Astrocyte (in vitro differentiated cells and primary cell): Measurements from ENCODE around the gene COL6A1. TPM values are rescaled to one million over a fixed set of nuclear protein-coding genes. Genes with fewer than 3 reads are reported as not detected.

ENCODE experiments used
- DNase-seq: peaks from one replicate; pipeline ENCODE4 v3.0.0-alpha.2; 2010; ENCODE audit warnings: low read depth
- FAIRE-seq: peaks from 2 replicates; lab custom pipeline; 2011; peaks lifted over from hg19 to GRCh38; lab: Jason Lieb, UNC
- H2AFZ ChIP-seq: 2 replicates; pipeline ENCODE4 v1.6.0; 2012; ENCODE audit warnings: low read depth, low read length, inconsistent platforms
- H3K27ac ChIP-seq: 2 replicates; pipeline ENCODE4 v1.5.1; 2011; ENCODE audit warnings: low read depth, low read length, inconsistent platforms
- H3K27me3 ChIP-seq: 2 replicates; pipeline ENCODE4 v1.6.0; 2011; ENCODE audit warnings: low read length, inconsistent platforms; ENCODE audit not compliant: insufficient read depth
- H3K36me3 ChIP-seq: 2 replicates; pipeline ENCODE4 v1.5.1; 2011; ENCODE audit warnings: low read length, inconsistent platforms; ENCODE audit not compliant: insufficient read depth
- H3K4me1 ChIP-seq: 2 replicates; pipeline ENCODE4 v1.5.1; 2011; ENCODE audit warnings: low read length, inconsistent platforms; ENCODE audit not compliant: insufficient read depth
- H3K4me2 ChIP-seq: 2 replicates; pipeline ENCODE4 v1.6.0; 2012; ENCODE audit warnings: low read length, inconsistent platforms
- H3K4me3 ChIP-seq: 2 replicates; pipeline ENCODE4 v1.5.1; 2011; ENCODE audit warnings: low read depth, mild to moderate bottlenecking, low read length, inconsistent platforms; ENCODE audit not compliant: insufficient read depth
- H3K79me2 ChIP-seq: 2 replicates; pipeline ENCODE4 v1.6.0; 2012; ENCODE audit warnings: mild to moderate bottlenecking, low read length, inconsistent platforms; ENCODE audit not compliant: insufficient read depth
- H3K9ac ChIP-seq: 2 replicates; pipeline ENCODE4 v1.6.0; 2012; ENCODE audit warnings: mild to moderate bottlenecking, low read length, inconsistent platforms
- H3K9me3 ChIP-seq: 2 replicates; pipeline ENCODE4 v1.5.1; 2012; ENCODE audit warnings: low read depth, mild to moderate bottlenecking, low read length, inconsistent platforms; ENCODE audit not compliant: insufficient read depth
- H4K20me1 ChIP-seq: 2 replicates; pipeline ENCODE4 v1.6.0; 2012; ENCODE audit warnings: low read length, inconsistent platforms; ENCODE audit not compliant: insufficient read depth
- H3K27ac Mint-ChIP-seq: one replicate; pipeline ENCODE4 v1.8.0; 2021; ENCODE audit warnings: mild to moderate bottlenecking, mixed read lengths; ENCODE audit not compliant: unreplicated experiment
- H3K27me3 Mint-ChIP-seq: one replicate; pipeline ENCODE4 v1.8.0; 2021; ENCODE audit warnings: low read depth, mixed read lengths; ENCODE audit not compliant: unreplicated experiment
- H3K36me3 Mint-ChIP-seq: one replicate; pipeline ENCODE4 v1.8.0; 2021; ENCODE audit warnings: low read depth, mixed read lengths; ENCODE audit not compliant: unreplicated experiment
- H3K4me1 Mint-ChIP-seq: one replicate; pipeline ENCODE4 v1.8.0; 2021; ENCODE audit warnings: low read depth, mixed read lengths; ENCODE audit not compliant: unreplicated experiment
- H3K4me3 Mint-ChIP-seq: one replicate; pipeline ENCODE4 v1.8.0; 2021; ENCODE audit warnings: mild to moderate bottlenecking, moderate library complexity, mixed read lengths; ENCODE audit not compliant: unreplicated experiment
- H3K9me3 Mint-ChIP-seq: one replicate; pipeline ENCODE4 v1.8.0; 2021; ENCODE audit warnings: mild to moderate bottlenecking, mixed read lengths; ENCODE audit not compliant: unreplicated experiment
- EZH2 ChIP-seq: IDR thresholded peaks from 2 replicates; pipeline ENCODE4 v1.6.1; 2012; ENCODE audit warnings: mild to moderate bottlenecking, low read length, inconsistent platforms; ENCODE audit not compliant: insufficient read depth
- total RNA-seq: library from RNA; stranded (reverse); gene quantifications from 2 replicates; pipeline ENCODE4 v1.2.1, GENCODE V29; 2021
- TF ChIP-seq, protein P1 (sequence below): IDR thresholded peaks from 2 replicates; pipeline ENCODE4 v1.5.1; 2011; ENCODE audit warnings: low read depth, mild to moderate bottlenecking, inconsistent platforms, low read length, moderate library complexity; ENCODE audit not compliant: insufficient read depth

COL6A1 gene
- total RNA-seq, 1 donor from 2014 or later: 131 TPM

DNA sequence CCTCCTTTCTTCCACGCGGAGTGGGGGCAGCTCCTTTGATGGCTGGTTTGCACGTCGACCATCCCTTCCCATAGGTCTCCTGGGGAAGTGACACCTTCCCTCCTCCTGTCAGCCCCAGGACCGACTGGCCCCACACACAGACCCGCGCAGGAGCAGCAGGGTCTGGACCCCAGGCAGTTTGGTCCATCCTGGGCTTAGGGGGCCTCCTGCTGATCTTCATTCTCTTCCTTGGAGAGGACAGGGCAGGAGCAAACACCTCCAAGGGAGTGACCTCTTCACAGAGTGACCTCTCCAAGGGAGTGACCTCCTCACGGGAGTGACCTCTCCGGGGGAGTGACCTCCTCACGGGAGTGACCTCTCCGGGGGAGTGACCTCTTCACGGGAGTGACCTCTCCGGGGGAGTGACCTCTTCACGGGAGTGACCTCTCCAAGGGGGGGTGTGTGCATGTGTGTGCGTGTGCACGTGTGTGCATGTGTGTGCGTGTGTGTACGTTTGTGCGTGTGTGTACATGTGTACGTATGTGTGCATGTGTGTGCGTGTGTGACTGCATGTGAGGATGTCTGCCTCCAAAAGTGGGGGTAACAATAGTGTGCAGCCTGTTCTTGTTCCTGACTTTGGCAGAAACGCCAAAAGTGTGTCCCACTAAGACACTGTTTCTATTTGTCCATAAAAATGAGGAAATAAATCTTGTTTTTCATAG is 29.8 kb downstream of the COL6A1 start:
- H3K36me3 ChIP-seq: no peaks in the 10 kb centered on the region
- H3K4me3 Mint-ChIP-seq: no peak overlapping the region
- H4K20me1 ChIP-seq: no peaks in the 10 kb centered on the region
- no peaks in the 10 kb centered on the region for H3K9me3 ChIP-seq
- no peak overlapping the region for H3K4me3 ChIP-seq
- H3K79me2 ChIP-seq: no peaks in the 10 kb centered on the region
- peak overlapping the region; percentile 8 for H3K27ac Mint-ChIP-seq
- DNase-seq (no peak), FAIRE-seq (no peak)
- peaks cover 2% of the 10 kb centered on the region for H3K9me3 Mint-ChIP-seq
- H3K9ac ChIP-seq: no peak overlapping the region
- H3K4me2 ChIP-seq: no peak overlapping the region
- no peak overlapping the region for H2AFZ ChIP-seq
- H3K4me1 Mint-ChIP-seq: no peaks in the 10 kb centered on the region
- H3K36me3 Mint-ChIP-seq: no peaks in the 10 kb centered on the region
- no peak for TF ChIP-seq EZH2
- TF ChIP-seq, protein P1, sequence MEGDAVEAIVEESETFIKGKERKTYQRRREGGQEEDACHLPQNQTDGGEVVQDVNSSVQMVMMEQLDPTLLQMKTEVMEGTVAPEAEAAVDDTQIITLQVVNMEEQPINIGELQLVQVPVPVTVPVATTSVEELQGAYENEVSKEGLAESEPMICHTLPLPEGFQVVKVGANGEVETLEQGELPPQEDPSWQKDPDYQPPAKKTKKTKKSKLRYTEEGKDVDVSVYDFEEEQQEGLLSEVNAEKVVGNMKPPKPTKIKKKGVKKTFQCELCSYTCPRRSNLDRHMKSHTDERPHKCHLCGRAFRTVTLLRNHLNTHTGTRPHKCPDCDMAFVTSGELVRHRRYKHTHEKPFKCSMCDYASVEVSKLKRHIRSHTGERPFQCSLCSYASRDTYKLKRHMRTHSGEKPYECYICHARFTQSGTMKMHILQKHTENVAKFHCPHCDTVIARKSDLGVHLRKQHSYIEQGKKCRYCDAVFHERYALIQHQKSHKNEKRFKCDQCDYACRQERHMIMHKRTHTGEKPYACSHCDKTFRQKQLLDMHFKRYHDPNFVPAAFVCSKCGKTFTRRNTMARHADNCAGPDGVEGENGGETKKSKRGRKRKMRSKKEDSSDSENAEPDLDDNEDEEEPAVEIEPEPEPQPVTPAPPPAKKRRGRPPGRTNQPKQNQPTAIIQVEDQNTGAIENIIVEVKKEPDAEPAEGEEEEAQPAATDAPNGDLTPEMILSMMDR: no peak
- peaks cover 21% of the 10 kb centered on the region for H3K27me3 Mint-ChIP-seq
- H3K27ac ChIP-seq: no peak overlapping the region
- no peaks in the 10 kb centered on the region for H3K27me3 ChIP-seq
- no peaks in the 10 kb centered on the region for H3K4me1 ChIP-seq

DNA sequence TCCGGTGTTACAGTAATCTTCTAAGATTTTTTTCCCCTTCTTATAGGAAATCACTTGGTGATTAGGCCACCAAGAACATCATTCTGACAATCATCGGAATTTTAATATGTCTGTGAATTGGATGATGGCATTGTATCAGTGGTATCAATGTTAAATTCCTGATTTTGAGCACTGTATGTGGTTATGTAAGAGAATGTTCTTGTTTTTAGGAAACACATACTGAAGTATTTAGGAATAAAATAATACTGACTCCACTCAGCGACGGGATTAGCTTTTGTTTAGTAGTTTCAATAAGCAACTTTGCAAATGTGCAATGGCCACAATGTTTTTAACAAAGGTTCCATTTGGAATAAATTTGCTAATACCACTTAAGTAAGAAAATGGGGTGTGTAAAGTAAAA is 30.6 kb downstream of the COL6A1 start:
- no peaks in the 10 kb centered on the region for H3K27me3 ChIP-seq
- H4K20me1 ChIP-seq: no peaks in the 10 kb centered on the region
- DNase-seq (no peak), FAIRE-seq (no peak)
- H3K9me3 ChIP-seq: no peaks in the 10 kb centered on the region
- no peak overlapping the region for H3K4me2 ChIP-seq
- H3K79me2 ChIP-seq: no peaks in the 10 kb centered on the region
- H3K36me3 ChIP-seq: no peaks in the 10 kb centered on the region
- Mint-ChIP-seq H3K4me3 (no peak overlapping the region), H3K27ac (no peak overlapping the region), H3K9me3 (peaks cover 2% of the 10 kb centered on the region), H3K27me3 (peaks cover 21% of the 10 kb centered on the region), H3K36me3 (no peaks in the 10 kb centered on the region), H3K4me1 (no peaks in the 10 kb centered on the region)
- TF ChIP-seq, protein P1: no peak
- no peak for TF ChIP-seq EZH2
- no peaks in the 10 kb centered on the region for H3K4me1 ChIP-seq
- H3K27ac ChIP-seq: no peak overlapping the region
- no peak overlapping the region for H2AFZ ChIP-seq
- no peak overlapping the region for H3K4me3 ChIP-seq
- H3K9ac ChIP-seq: no peak overlapping the region

DNA sequence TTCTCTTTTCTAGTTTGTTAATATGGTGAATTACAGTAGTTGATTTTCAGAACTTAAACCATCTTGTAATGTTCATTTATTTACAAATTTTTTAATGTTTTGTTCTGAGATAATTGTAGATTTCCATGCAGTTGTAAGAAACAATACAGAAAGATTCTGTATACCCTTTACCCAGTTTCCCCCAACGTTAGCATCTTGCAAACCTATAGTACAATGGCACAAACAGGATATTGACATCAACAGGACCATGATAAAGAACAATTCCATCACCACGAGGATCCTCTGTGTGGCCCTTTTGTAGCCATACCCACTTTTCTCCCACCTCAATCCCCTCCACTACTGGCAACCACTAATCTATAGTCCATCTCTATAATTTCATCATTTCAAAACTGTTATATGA is 33.3 kb downstream of the COL6A1 start:
- H4K20me1 ChIP-seq: no peaks in the 10 kb centered on the region
- H3K27me3 ChIP-seq: no peaks in the 10 kb centered on the region
- Mint-ChIP-seq H3K4me3 (no peak overlapping the region), H3K4me1 (peaks cover 1% of the 10 kb centered on the region), H3K27me3 (peaks cover 26% of the 10 kb centered on the region), H3K9me3 (no peaks in the 10 kb centered on the region), H3K36me3 (no peaks in the 10 kb centered on the region), H3K27ac (no peak overlapping the region)
- no peak for DNase-seq
- H3K4me1 ChIP-seq: no peaks in the 10 kb centered on the region
- H3K9me3 ChIP-seq: no peaks in the 10 kb centered on the region
- TF ChIP-seq, protein P1: no peak
- TF ChIP-seq EZH2: no peak
- no peak overlapping the region for H2AFZ ChIP-seq
- no peak overlapping the region for H3K27ac ChIP-seq
- H3K36me3 ChIP-seq: no peaks in the 10 kb centered on the region
- no peaks in the 10 kb centered on the region for H3K79me2 ChIP-seq
- no peak overlapping the region for H3K9ac ChIP-seq
- FAIRE-seq: peak; percentile 37
- no peak overlapping the region for H3K4me2 ChIP-seq
- no peak overlapping the region for H3K4me3 ChIP-seq
